ENCODE data around the gene C2orf68.

The C2orf68 gene

GRCh38 chr2:85648619-85649018 lies 36.8 kb upstream of the C2orf68 start:
- H3K4me3 ChIP-seq (replicated peaks; ENCODE audit: low read depth, low read length) = no peak overlapping the region
- TF ChIP-seq CTCF (IDR thresholded peaks at IDR 0.05; ENCODE audit: low read depth, low read length, missing control alignments) = peak; percentile 65
- no peak for DNase-seq (ENCODE audit: extremely low read depth, low read depth)

GRCh38 chr2:85647823-85648526 lies 36.1 kb upstream of the C2orf68 start:
- no peak for TF ChIP-seq CTCF (IDR thresholded peaks at IDR 0.05; ENCODE audit: low read depth, low read length, missing control alignments)
- no peak for DNase-seq (ENCODE audit: extremely low read depth, low read depth)
- no peak overlapping the region for H3K4me3 ChIP-seq (replicated peaks; ENCODE audit: low read depth, low read length)

- no peak overlapping the region for H3K4me3 ChIP-seq (replicated peaks; ENCODE audit: low read depth, low read length)
- no peak for DNase-seq (ENCODE audit: extremely low read depth, low read depth)
- TF ChIP-seq CTCF (IDR thresholded peaks at IDR 0.05; ENCODE audit: low read depth, low read length, missing control alignments) = no peak
These were observed 34.3 kb upstream of the C2orf68 start for GRCh38 chr2:85646166-85646565.

- no peak for TF ChIP-seq CTCF (IDR thresholded peaks at IDR 0.05; ENCODE audit: low read depth, low read length, missing control alignments)
- DNase-seq (ENCODE audit: extremely low read depth, low read depth) = no peak
- H3K4me3 ChIP-seq (replicated peaks; ENCODE audit: low read depth, low read length) = no peak overlapping the region
These were observed 33.0 kb upstream of the C2orf68 start for GRCh38 chr2:85644909-85645308.

- TF ChIP-seq CTCF (IDR thresholded peaks at IDR 0.05; ENCODE audit: low read depth, low read length, missing control alignments) = no peak
- DNase-seq (ENCODE audit: extremely low read depth, low read depth) = no peak
- no peak overlapping the region for H3K4me3 ChIP-seq (replicated peaks; ENCODE audit: low read depth, low read length)
These were observed 30.9 kb upstream of the C2orf68 start for GRCh38 chr2:85642725-85643124.

- no peak for TF ChIP-seq CTCF (IDR thresholded peaks at IDR 0.05; ENCODE audit: low read depth, low read length, missing control alignments)
- no peak overlapping the region for H3K4me3 ChIP-seq (replicated peaks; ENCODE audit: low read depth, low read length)
- DNase-seq (ENCODE audit: extremely low read depth, low read depth) = no peak
These were observed 23.8 kb upstream of the C2orf68 start for GRCh38 chr2:85635636-85636035.

GRCh38 chr2:85635011-85635410 lies 23.1 kb upstream of the C2orf68 start:
- no peak for DNase-seq (ENCODE audit: extremely low read depth, low read depth)
- TF ChIP-seq CTCF (IDR thresholded peaks at IDR 0.05; ENCODE audit: low read depth, low read length, missing control alignments) = no peak
- H3K4me3 ChIP-seq (replicated peaks; ENCODE audit: low read depth, low read length) = no peak overlapping the region
